Pancreas (tissue), 10 donors: ENCODE data around the gene CNIH2. TPM values are rescaled to one million over a fixed set of nuclear protein-coding genes. Genes with fewer than 3 reads are reported as not detected.

Experiments
- ATAC-seq, 4 donors: fragments of 200-7000 bp; cut with Tn5 transposase; one replicate each; pipeline versions ENCODE4 v1.8.0 to v1.9.1; 2020; ENCODE audit warnings: mild to moderate bottlenecking in 4 of 4, moderate library complexity in 4 of 4
- DNase-seq, 6 donors: peaks; one replicate each; pipeline ENCODE4 v3.0.0-alpha.2; 2020
- FAIRE-seq: peaks from 2 replicates; lab custom pipeline; 2012; peaks lifted over from hg19 to GRCh38; lab: Jason Lieb, UNC
- H3K27ac ChIP-seq, 4 donors: fragments of 200-600 bp; sonication (generic); 1 replicate in 3 of 4; 2 replicates in 1 of 4; pipeline versions ENCODE4 v1.5.0 to v1.8.0; 2020
- H3K27me3 ChIP-seq, 4 donors: fragments of 200-600 bp; one replicate each; pipeline ENCODE4 v1.8.0; 2021
- H3K36me3 ChIP-seq, 3 donors: fragments of 200-600 bp; sonication (generic) in 1 of 3; one replicate each; pipeline versions ENCODE4 v1.5.0 to v1.8.0; 2020 to 2021
- H3K4me1 ChIP-seq, 3 donors: fragments of 200-600 bp; one replicate each; pipeline ENCODE4 v1.8.0; 2021
- H3K4me3 ChIP-seq, 4 donors: fragments of 200-600 bp; sonication (generic) in 2 of 4; one replicate each; pipeline versions ENCODE4 v1.5.0 to v1.8.0; 2020 to 2021
- H3K9me3 ChIP-seq, 4 donors: fragments of 200-600 bp; one replicate each; pipeline ENCODE4 v1.8.0; 2021
- CTCF ChIP-seq, 4 donors: fragments of 200-600 bp; sonication (generic) in 3 of 4; IDR thresholded peaks; one replicate each; pipeline versions ENCODE4 v1.5.0 to v1.8.0; 2021; ENCODE audit warnings: antibody characterized with exemption in 4 of 4
- WGBS, 2 donors: extraction: QIAGEN DNeasy Blood & Tissue Kit; methylation state at CpG; one replicate each; pipeline ENCODE4 v1.1.7; 2013; 5-methylcytosine and 5-hydroxymethylcytosine counted together
- intact Hi-C, 3 donors: fragments of 100-400 bp; cut with DNase I; formaldehyde crosslinking; loops; one replicate each; pipeline versions ENCODE4 v1.11.1 to v1.14.2; 2022
- polyA plus RNA-seq, 2 donors: library from polyadenylated mRNA; stranded (reverse); fragments of 200-250 nt; gene quantifications; one replicate each; pipeline ENCODE4 v1.2.3, GENCODE V29; 2013
- total RNA-seq, 6 donors: library from RNA; stranded (reverse); fragmentation: NEBNext Ultra II Directional in 4 of 6; extraction: Animal tissue kit (Norgen Biotek cat#: 25700) in 4 of 6; gene quantifications; one replicate each; pipeline versions ENCODE4 v1.2.1 to v1.2.4, GENCODE V29; 2021 to 2023
- donor health status: healthy with polysubstance abuse.
- donor health status: DM: no; HTN: no; CAD: no; lungs with moderate emphysema.
- donor health status: DM: no; HTN: no; CAD: no.
- donor health status: control.
- donor health status: control.
- donor health status: Bipolar disorder and iron deficiency.
- donor health status: DM: yes; HTN: yes; CAD: no.
- donor health status: DM: no; HTN: no; CAD: no.
- donor health status: DM: no; HTN: no; CAD: no.
- donor health status: DM: yes; HTN: yes; CAD: no.

CNIH2 gene
- total and polyA plus RNA-seq, 8 donors = 0.83 to 34.3 (median 3.8) TPM

GRCh38 chr11:66281776-66282467 is 3.9 kb downstream of the CNIH2 start:
- no peaks in the 10 kb centered on the region for H3K9me3 ChIP-seq
- peak in 2 of 6 donors; percentile 14 to 38 for DNase-seq
- ATAC-seq = no peak
- no peak for FAIRE-seq
- no peak overlapping the region for H3K4me3 ChIP-seq
- peaks cover 0 to 5% (median 0%) of the 10 kb centered on the region in 3 donors for H3K4me1 ChIP-seq
- H3K27ac ChIP-seq = peak overlapping the region in 1 of 4 donors; percentile 16
- no peak for TF ChIP-seq CTCF (IDR thresholded peaks at IDR 0.05)
- no peaks in the 10 kb centered on the region for H3K36me3 ChIP-seq
- WGBS, 2 donors = 21 to 23% methylated on average over 19 to 20 of the region's 20 CpGs
- no peaks in the 10 kb centered on the region for H3K27me3 ChIP-seq
- intact Hi-C loops = loop anchor here in 1 of 3 donors (10.0 kb wide), 1 partner anchor 57 kb away; no protein-coding TSS in a partner anchor

GRCh38 chr11:66282468-66283455 is 4.8 kb downstream of the CNIH2 start:
- no peak for FAIRE-seq
- DNase-seq = peak; percentile 98 to 100 (median 100)
- Histone ChIP-seq H3K36me3 (no peaks in the 10 kb centered on the region), H3K27ac (no peak overlapping the region), H3K4me1 (peaks cover 0 to 6% (median under 1%) of the 10 kb centered on the region in 3 donors), H3K4me3 (no peak overlapping the region), H3K27me3 (no peaks in the 10 kb centered on the region), H3K9me3 (no peaks in the 10 kb centered on the region)
- peak; percentile 98 to 100 (median 99) for TF ChIP-seq CTCF (IDR thresholded peaks at IDR 0.05)
- intact Hi-C loops = loop anchor here in 1 of 3 donors (10.0 kb wide), 1 partner anchor 58 kb away; no protein-coding TSS in a partner anchor
- 13 to 18% methylated on average over 25 to 35 of the region's 35 CpGs for WGBS, 2 donors
- ATAC-seq = peak; percentile 85 to 94 (median 89)

- 79 to 83% methylated on average over 14 of the region's 14 CpGs for WGBS, 2 donors
- Histone ChIP-seq H3K27me3 (no peaks in the 10 kb centered on the region), H3K4me1 (peaks cover 0 to 10% (median 6%) of the 10 kb centered on the region in 3 donors), H3K36me3 (no peaks in the 10 kb centered on the region), H3K9me3 (no peaks in the 10 kb centered on the region), H3K27ac (no peak overlapping the region), H3K4me3 (no peak overlapping the region)
- DNase-seq (peak in 4 of 6 donors; percentile 21 to 78 (median 42)), ATAC-seq (no peak), FAIRE-seq (no peak)
- intact Hi-C loops = loop anchor here in 1 of 3 donors (10.0 kb wide), 1 partner anchor 59 kb away; no protein-coding TSS in a partner anchor
- TF ChIP-seq CTCF (IDR thresholded peaks at IDR 0.05) = no peak
Observed at GRCh38 chr11:66283461-66284105, 5.6 kb downstream of the CNIH2 start.

- no peaks in the 10 kb centered on the region for H3K9me3 ChIP-seq
- H3K27me3 ChIP-seq = no peaks in the 10 kb centered on the region
- peaks cover 0 to 10% (median 6%) of the 10 kb centered on the region in 3 donors for H3K4me1 ChIP-seq
- DNase-seq (peak in 2 of 6 donors; percentile 9 to 56), ATAC-seq (no peak), FAIRE-seq (no peak)
- no peak overlapping the region for H3K27ac ChIP-seq
- no peaks in the 10 kb centered on the region for H3K36me3 ChIP-seq
- TF ChIP-seq CTCF (IDR thresholded peaks at IDR 0.05) = no peak
- intact Hi-C loops = loop anchor here in 1 of 3 donors (10.0 kb wide), 1 partner anchor 60 kb away; no protein-coding TSS in a partner anchor
- no peak overlapping the region for H3K4me3 ChIP-seq
- 93 to 95% methylated on average over 16 of the region's 16 CpGs for WGBS, 2 donors
Observed at GRCh38 chr11:66284526-66285078, 6.6 kb downstream of the CNIH2 start.
